ENCODE measurements around the gene CCDC178. TPM values are rescaled to one million over a fixed set of nuclear protein-coding genes. Genes with fewer than 3 reads are reported as not detected.

CCDC178 gene
- total RNA-seq, 1 experiment from 2014 or later = not detected

DNA sequence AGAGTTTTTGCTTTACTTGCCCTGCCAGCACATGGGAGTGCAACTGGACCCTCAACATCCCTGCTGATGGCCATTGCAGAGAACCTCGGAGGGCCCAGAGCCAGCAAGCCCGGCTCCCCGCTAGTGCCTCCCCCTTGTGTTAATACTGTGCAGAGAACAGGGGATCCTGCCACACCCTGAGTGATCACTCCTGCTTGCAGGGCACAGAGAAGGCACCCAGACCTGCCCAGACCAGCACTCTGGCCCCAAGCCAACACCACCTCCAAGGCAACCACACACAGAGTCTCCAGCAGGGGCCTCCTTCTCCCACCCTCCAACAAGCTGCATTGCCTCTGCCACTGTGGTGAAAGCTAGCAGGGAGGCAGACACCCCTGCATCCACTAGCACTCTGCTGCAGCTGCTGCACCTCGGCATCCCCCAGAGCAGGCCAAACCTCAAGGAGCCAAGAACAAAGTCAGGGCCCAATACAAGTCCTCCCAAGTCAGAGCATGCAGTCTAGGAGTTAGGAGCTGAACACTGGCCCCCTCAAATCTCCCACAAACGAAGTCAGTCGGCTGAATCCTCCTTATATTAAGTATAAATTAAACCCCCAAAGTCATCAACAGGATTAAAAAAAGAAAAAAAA, 157.7 kb downstream of the CCDC178 start:
- H3K27ac ChIP-seq (ENCODE audit: low read depth, low read length) = no peak overlapping the region
- no peaks in the 10 kb centered on the region for H3K9me2 ChIP-seq (ENCODE audit: insufficient read depth)
- no peaks in the 10 kb centered on the region for H3K4me1 ChIP-seq (ENCODE audit: control insufficient read depth in 1 of 2, insufficient read depth in 2 of 2, low read length in 2 of 2)
- TF ChIP-seq EZH2 (IDR thresholded peaks at IDR 0.05) = no peak
- no peak for TF ChIP-seq ATF3 (IDR thresholded peaks at IDR 0.05)
- TF ChIP-seq SIN3A (IDR thresholded peaks at IDR 0.05; ENCODE audit: low read depth) = no peak
- TF ChIP-seq ELF1 (IDR thresholded peaks at IDR 0.05; ENCODE audit: borderline replicate concordance, low read depth) = no peak
- TF ChIP-seq, protein P1, sequence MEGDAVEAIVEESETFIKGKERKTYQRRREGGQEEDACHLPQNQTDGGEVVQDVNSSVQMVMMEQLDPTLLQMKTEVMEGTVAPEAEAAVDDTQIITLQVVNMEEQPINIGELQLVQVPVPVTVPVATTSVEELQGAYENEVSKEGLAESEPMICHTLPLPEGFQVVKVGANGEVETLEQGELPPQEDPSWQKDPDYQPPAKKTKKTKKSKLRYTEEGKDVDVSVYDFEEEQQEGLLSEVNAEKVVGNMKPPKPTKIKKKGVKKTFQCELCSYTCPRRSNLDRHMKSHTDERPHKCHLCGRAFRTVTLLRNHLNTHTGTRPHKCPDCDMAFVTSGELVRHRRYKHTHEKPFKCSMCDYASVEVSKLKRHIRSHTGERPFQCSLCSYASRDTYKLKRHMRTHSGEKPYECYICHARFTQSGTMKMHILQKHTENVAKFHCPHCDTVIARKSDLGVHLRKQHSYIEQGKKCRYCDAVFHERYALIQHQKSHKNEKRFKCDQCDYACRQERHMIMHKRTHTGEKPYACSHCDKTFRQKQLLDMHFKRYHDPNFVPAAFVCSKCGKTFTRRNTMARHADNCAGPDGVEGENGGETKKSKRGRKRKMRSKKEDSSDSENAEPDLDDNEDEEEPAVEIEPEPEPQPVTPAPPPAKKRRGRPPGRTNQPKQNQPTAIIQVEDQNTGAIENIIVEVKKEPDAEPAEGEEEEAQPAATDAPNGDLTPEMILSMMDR (IDR thresholded peaks at IDR 0.05 in 2 of 3, conservative IDR thresholded peaks at IDR 0.05 in 1 of 3; ENCODE audit: borderline replicate concordance in 1 of 3, insufficient read depth in 1 of 3, low read depth in 2 of 3, low read length in 2 of 3) = no peak
- no peak for TF ChIP-seq POLR2A (IDR thresholded peaks at IDR 0.05; ENCODE audit: borderline replicate concordance, extremely low read depth, insufficient read depth, insufficient read length)
- no peak for TF ChIP-seq FOSL1 (IDR thresholded peaks at IDR 0.05; ENCODE audit: low read depth)
- TF ChIP-seq REST (IDR thresholded peaks at IDR 0.05; ENCODE audit: low read depth) = no peak
- no peak for TF ChIP-seq CEBPB (IDR thresholded peaks at IDR 0.05; ENCODE audit: low read depth)
- no peak for TF ChIP-seq YY1 (IDR thresholded peaks at IDR 0.05; ENCODE audit: extremely low read depth, insufficient replicate concordance, low read depth, low read length)
- no peak for TF ChIP-seq RAD21 (IDR thresholded peaks at IDR 0.05; ENCODE audit: low read depth)
- no peak for TF ChIP-seq SP1 (IDR thresholded peaks at IDR 0.05; ENCODE audit: low read depth)
- TF ChIP-seq ZFX (IDR thresholded peaks at IDR 0.05) = no peak
- TF ChIP-seq ZNF274 (IDR thresholded peaks at IDR 0.05; ENCODE audit: low read depth, low read length) = no peak
- no peak for TF ChIP-seq JUND (IDR thresholded peaks at IDR 0.05)
- TF ChIP-seq, protein P2, sequence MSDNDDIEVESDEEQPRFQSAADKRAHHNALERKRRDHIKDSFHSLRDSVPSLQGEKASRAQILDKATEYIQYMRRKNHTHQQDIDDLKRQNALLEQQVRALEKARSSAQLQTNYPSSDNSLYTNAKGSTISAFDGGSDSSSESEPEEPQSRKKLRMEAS (IDR thresholded peaks at IDR 0.05) = no peak
- H3K27me3 ChIP-seq (ENCODE audit: insufficient read depth, low read length) = no peaks in the 10 kb centered on the region
- no peak for DNase-seq (ENCODE audit: low read depth, low spot score)
- no peaks in the 10 kb centered on the region for H4K20me1 ChIP-seq (ENCODE audit: insufficient read depth)
- no peak for ATAC-seq
- H2AFZ ChIP-seq (ENCODE audit: low read depth, low read length, poor library complexity, severe bottlenecking) = no peak overlapping the region
- ChIA-PET RAD21 (ENCODE audit: low non-redundant PET in 1 of 2, low total read pairs in 2 of 2, uncharacterized antibody in 2 of 2, unreplicated experiment in 2 of 2) (no interaction called here), CTCF (no interaction called here), POLR2A (no interaction called here)
- no TSS peak for BruUV-seq (replicated peaks)
- no peaks in the 10 kb centered on the region for H3K79me2 ChIP-seq (ENCODE audit: insufficient read depth, low read length)
- H3K4me3 ChIP-seq (replicated peaks in 1 of 2; ENCODE audit: low read depth in 1 of 2, low read length in 2 of 2) = no peak overlapping the region
- intact Hi-C loops (cut with micrococcal nuclease) = no loop called here
- no peaks in the 10 kb centered on the region for H3K36me3 ChIP-seq (ENCODE audit: control insufficient read depth in 1 of 2, insufficient read depth in 2 of 2, low read length in 2 of 2)
- H3K9ac ChIP-seq (ENCODE audit: low read length) = no peak overlapping the region
- no peak overlapping the region for H3K4me2 ChIP-seq (ENCODE audit: low read length)
- peaks cover 4 to 13% of the 10 kb centered on the region in 2 experiments; a peak in 2 of 4 replicates for H3K9me3 ChIP-seq (ENCODE audit: control insufficient read depth in 1 of 2, insufficient read depth in 1 of 2, low read depth in 1 of 2, low read length in 2 of 2)

Data from HCT116 (cell line).